Measurements from ENCODE around the gene RNF213. TPM values are rescaled to one million over a fixed set of nuclear protein-coding genes. Genes with fewer than 3 reads are reported as not detected.

RNF213 gene
- total RNA-seq, 4 donors from 2014 or later = 90.5 to 186 (median 142) TPM

Small RNAs within 50 kb of the gene (microRNA-seq; reads per million reads assigned to microRNA genes)
- gene MIR4730 (ENCODE audit: borderline microRNAs expressed, borderline replicate concordance) = not detected

Small RNAs within 50 kb of the gene (small RNA-seq; reads per million reads assigned to genes)
- not detected for gene MIR4730

Other genes starting within 250 kb of the RNF213 start
- gene TBC1D16, start 225.0 kb upstream of the RNF213 start, total RNA-seq = 10 to 100 TPM in 2 of 4 donors, 1 to 10 TPM in 2; 3.8 to 58.2 (median 18.3) TPM
- 10 to 100 TPM in 1 of 4 donors, 1 to 10 TPM in 2, under 1 TPM in 1; 0.88 to 16.6 (median 4.8) TPM for gene CCDC40, start 224.2 kb upstream of the RNF213 start, total RNA-seq
- gene GAA, start 159.3 kb upstream of the RNF213 start, total RNA-seq = 10 to 100 TPM; 23.1 to 48.3 (median 35.6) TPM
- gene EIF4A3, start 113.7 kb upstream of the RNF213 start, total RNA-seq = 100 to 1,000 TPM in 1 of 4 donors, 10 to 100 TPM in 3; 29.7 to 500 (median 79.1) TPM
- 1 to 10 TPM in 1 of 4 donors, under 1 TPM in 1, not detected in 2; 0.43 to 1.4 TPM for gene CARD14, start 90.8 kb upstream of the RNF213 start, total RNA-seq
- gene SGSH, start 40.5 kb upstream of the RNF213 start, total RNA-seq = 10 to 100 TPM; 14.4 to 39.7 (median 38.4) TPM
- gene SLC26A11, start 40.4 kb upstream of the RNF213 start, total RNA-seq = 10 to 100 TPM in 3 of 4 donors, 1 to 10 TPM in 1; 10.0 to 38.7 (median 16.0) TPM
- gene ENDOV, start 154.3 kb downstream of the RNF213 start, total RNA-seq = 10 to 100 TPM in 3 of 4 donors, 1 to 10 TPM in 1; 9.5 to 33.3 (median 18.5) TPM
- gene NPTX1, start 215.8 kb downstream of the RNF213 start, total RNA-seq = 1 to 10 TPM in 2 of 4 donors, not detected in 2; 1.6 to 2.1 TPM